ENCODE measurements around the gene CTSW. TPM values are rescaled to one million over a fixed set of nuclear protein-coding genes. Genes with fewer than 3 reads are reported as not detected.
A peak's percentile ranks its signal among the peaks of the same experiment; 100 is the strongest.
"Not testable (repeated sequence)": the region's sequence is repeated elsewhere in the genome, so short reads cannot be mapped to it uniquely, and the experiment has no call there.

CTSW gene
- total RNA-seq (2021) (0.18 TPM in 1 of 3 replicates, not detected in the others), Bru-seq, nascent RNA (not detected)
- long read RNA-seq, experiment 1: 0 reads
- long read RNA-seq, experiment 2: 0 reads
- long read RNA-seq, experiment 3: 0 reads

- no peaks in the 10 kb centered on the region for H3K9me3 Mint-ChIP-seq
- no peak within 1 kb of the TSS for H3K4me3 Mint-ChIP-seq
- POLR2A ChIA-PET: interaction anchor here (0.6 to 1.1 kb wide), 2 partner anchors 9 to 10 kb away, joined by 3 read pairs; partner anchors contain the start of gene FIBP
- peaks cover 2% of the 10 kb centered on the region for H3K4me1 Mint-ChIP-seq
- peaks cover 14% of the 10 kb centered on the region for H3K27me3 Mint-ChIP-seq (ENCODE audit: low read depth)
- DNase-seq (ENCODE audit: low spot score) (no peak), ATAC-seq (no peak)
- CTCF ChIA-PET: interaction anchor here (1.0 to 2.7 kb wide), 6 partner anchors 8 to 143 kb away, joined by 3 to 24 read pairs (median 4); partner anchors contain the start of genes CCDC85B, FIBP and MUS81
- H3K36me3 Mint-ChIP-seq: peaks cover 20% of the 10 kb centered on the region
- no peak within 1 kb of the TSS for H3K27ac Mint-ChIP-seq
- TF ChIP-seq NR3C1 (CRISPR knock-in tag; conservative IDR thresholded peaks at IDR 0.05; ENCODE audit: low read depth) (no peak), SOX15 (CRISPR knock-in tag; IDR thresholded peaks at IDR 0.05) (no peak), IRF2 (CRISPR knock-in tag; IDR thresholded peaks at IDR 0.05; ENCODE audit: borderline replicate concordance, low read depth) (no peak), ATF1 (CRISPR knock-in tag; IDR thresholded peaks at IDR 0.05) (no peak), NFYB (CRISPR knock-in tag; conservative IDR thresholded peaks at IDR 0.05; ENCODE audit: low read depth) (no peak), CDX4 (CRISPR knock-in tag; IDR thresholded peaks at IDR 0.05; ENCODE audit: borderline replicate concordance) (no peak), ZNF317 (CRISPR knock-in tag; IDR thresholded peaks at IDR 0.05; ENCODE audit: borderline replicate concordance, low read depth) (no peak), ZNF232 (CRISPR knock-in tag; IDR thresholded peaks at IDR 0.05) (no peak), ZNF396 (CRISPR knock-in tag; IDR thresholded peaks at IDR 0.05; ENCODE audit: borderline replicate concordance) (no peak), ZBTB43 (CRISPR knock-in tag; IDR thresholded peaks at IDR 0.05) (no peak), ZNF423 (CRISPR knock-in tag; IDR thresholded peaks at IDR 0.05) (no peak), SMAD3 (CRISPR knock-in tag; IDR thresholded peaks at IDR 0.05; ENCODE audit: borderline replicate concordance) (no peak), CTCF (IDR thresholded peaks at IDR 0.05) (no peak), JAZF1 (CRISPR knock-in tag; IDR thresholded peaks at IDR 0.05) (no peak), RELA (CRISPR knock-in tag; IDR thresholded peaks at IDR 0.05; ENCODE audit: borderline replicate concordance) (no peak), CREM (CRISPR knock-in tag; IDR thresholded peaks at IDR 0.05) (no peak)
These were observed at the start of gene CTSW for GRCh38 chr11:65879617-65880016. Gene CTSW, plus strand, starts transcription at chr11:65879837. Its CDS starts 18 bp downstream, at chr11:65879855.

- not testable (repeated sequence) for H3K27ac Mint-ChIP-seq; H3K9me3 Mint-ChIP-seq; ATAC-seq; H3K36me3 Mint-ChIP-seq; DNase-seq (ENCODE audit: low spot score); H3K4me1 Mint-ChIP-seq
- CTCF ChIA-PET: interaction anchor here (0.9 to 4.1 kb wide), 10 partner anchors 11 to 120 kb away, joined by 3 to 35 read pairs (median 8); partner anchors contain the start of genes FIBP, KAT5 and MUS81
- Mint-ChIP-seq H3K27me3 (ENCODE audit: low read depth) (peaks cover 19% of the 10 kb centered on the region), H3K4me3 (peak overlapping the region; percentile 12)
- POLR2A ChIA-PET: interaction anchor here (1.1 to 2.4 kb wide), 3 partner anchors 13 to 28 kb away, joined by 3 to 16 read pairs (median 4); partner anchors contain the start of gene MUS81
These were observed 47.4 kb upstream of the CTSW start for GRCh38 chr11:65832231-65832630.

GRCh38 chr11:65833297-65834030, 46.2 kb upstream of the CTSW start, which contains the start of gene SNX32:
Gene SNX32, plus strand, starts transcription at chr11:65833963. Its CDS starts 103 bp downstream, at chr11:65834066.
- H3K9me3 Mint-ChIP-seq: peaks cover 5% of the 10 kb centered on the region; the same call in 1 of the 2 replicates
- DNase-seq (ENCODE audit: low spot score) (peak; percentile 97), ATAC-seq (peak; percentile 97)
- H3K27ac Mint-ChIP-seq: no peak within 1 kb of the TSS
- peaks cover 19% of the 10 kb centered on the region for H3K27me3 Mint-ChIP-seq (ENCODE audit: low read depth)
- no peak within 1 kb of the TSS for H3K4me3 Mint-ChIP-seq
- POLR2A ChIA-PET: interaction anchor here (0.6 to 2.4 kb wide), 5 partner anchors 14 to 30 kb away, joined by 3 to 16 read pairs (median 3); partner anchors contain the start of gene MUS81
- CTCF ChIA-PET: interaction anchor here (0.7 to 4.1 kb wide), 18 partner anchors 15 to 1907 kb away, joined by 3 to 35 read pairs (median 5); partner anchors contain the start of genes CCDC85B, FIBP, KAT5 and MUS81
- no peaks in the 10 kb centered on the region for H3K36me3 Mint-ChIP-seq
- peaks cover 10% of the 10 kb centered on the region for H3K4me1 Mint-ChIP-seq
- no peak for TF ChIP-seq PRRX2 (CRISPR knock-in tag; IDR thresholded peaks at IDR 0.05)
- TF ChIP-seq CDX4 (CRISPR knock-in tag; IDR thresholded peaks at IDR 0.05; ENCODE audit: borderline replicate concordance): no peak
- no peak for TF ChIP-seq ERG (CRISPR knock-in tag; IDR thresholded peaks at IDR 0.05)
- no peak for TF ChIP-seq ELF4 (CRISPR knock-in tag; IDR thresholded peaks at IDR 0.05; ENCODE audit: low read depth)
- no peak for TF ChIP-seq RELA (CRISPR knock-in tag; IDR thresholded peaks at IDR 0.05; ENCODE audit: borderline replicate concordance)
- TF ChIP-seq NFYB (CRISPR knock-in tag; conservative IDR thresholded peaks at IDR 0.05; ENCODE audit: low read depth): peak; percentile 99
- no peak for TF ChIP-seq PRDM15 (CRISPR knock-in tag; IDR thresholded peaks at IDR 0.05)
